Measurements from ENCODE around the gene CDKAL1.
"Not testable (repeated sequence)": the region's sequence is repeated elsewhere in the genome, so short reads cannot be mapped to it uniquely, and the experiment has no call there.

The CDKAL1 gene

DNA sequence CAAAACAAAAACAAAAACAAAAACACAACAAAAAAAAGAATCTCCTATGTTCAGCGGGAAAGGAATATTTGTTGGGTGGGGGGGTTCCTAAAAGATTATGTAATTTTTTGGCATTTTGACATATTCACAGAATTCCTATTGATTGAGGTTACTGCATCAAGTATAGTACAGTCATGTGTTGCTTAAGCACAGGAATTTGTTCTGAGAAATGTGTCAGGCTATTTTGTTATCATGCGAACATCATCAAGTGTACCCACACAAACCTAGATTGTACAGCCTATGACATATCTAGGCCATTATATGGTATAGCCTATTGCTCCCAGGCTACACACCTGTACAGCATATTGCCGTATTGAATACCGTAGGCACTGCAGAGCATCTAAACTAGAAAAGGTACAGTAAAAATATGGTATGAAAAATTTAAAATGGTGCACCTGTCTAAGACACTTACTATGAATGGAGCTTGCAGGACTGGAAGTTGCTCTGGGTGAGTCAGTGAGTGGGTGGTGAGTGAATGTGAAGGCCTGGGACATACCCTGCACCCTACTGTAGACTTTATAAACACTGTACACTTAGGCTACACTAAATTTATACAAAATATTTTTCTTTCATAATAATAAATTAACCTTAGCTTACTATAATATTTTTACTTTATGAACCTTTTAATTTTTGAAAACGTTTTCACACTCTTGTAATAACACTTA lies 110.6 kb downstream of the CDKAL1 start:
- no peak for DNase-seq

DNA sequence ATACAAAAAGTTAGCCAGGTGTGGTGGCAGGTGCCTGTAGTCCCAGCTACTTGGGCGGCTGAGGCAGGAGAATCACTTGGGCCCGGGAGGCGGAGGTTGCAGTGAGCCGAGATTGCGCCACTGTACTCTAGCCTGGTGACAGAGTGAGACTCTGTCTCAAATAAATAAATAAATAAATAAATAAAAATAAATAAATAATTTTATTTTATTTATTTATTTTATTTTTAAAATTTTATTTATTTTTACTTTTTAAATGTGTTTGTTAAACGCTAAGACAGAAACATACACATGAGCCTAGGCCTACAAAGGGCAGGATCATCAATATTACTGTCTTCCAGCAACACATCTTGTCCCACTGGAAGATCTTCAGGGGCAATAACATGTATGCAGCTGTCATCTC lies 111.3 kb downstream of the CDKAL1 start:
- DNase-seq = not testable (repeated sequence)

- DNase-seq = peak in 1 of 5 experiments; percentile 30
Measured at GRCh38 chr6:20647585-20647984, 113.3 kb downstream of the CDKAL1 start.

DNA sequence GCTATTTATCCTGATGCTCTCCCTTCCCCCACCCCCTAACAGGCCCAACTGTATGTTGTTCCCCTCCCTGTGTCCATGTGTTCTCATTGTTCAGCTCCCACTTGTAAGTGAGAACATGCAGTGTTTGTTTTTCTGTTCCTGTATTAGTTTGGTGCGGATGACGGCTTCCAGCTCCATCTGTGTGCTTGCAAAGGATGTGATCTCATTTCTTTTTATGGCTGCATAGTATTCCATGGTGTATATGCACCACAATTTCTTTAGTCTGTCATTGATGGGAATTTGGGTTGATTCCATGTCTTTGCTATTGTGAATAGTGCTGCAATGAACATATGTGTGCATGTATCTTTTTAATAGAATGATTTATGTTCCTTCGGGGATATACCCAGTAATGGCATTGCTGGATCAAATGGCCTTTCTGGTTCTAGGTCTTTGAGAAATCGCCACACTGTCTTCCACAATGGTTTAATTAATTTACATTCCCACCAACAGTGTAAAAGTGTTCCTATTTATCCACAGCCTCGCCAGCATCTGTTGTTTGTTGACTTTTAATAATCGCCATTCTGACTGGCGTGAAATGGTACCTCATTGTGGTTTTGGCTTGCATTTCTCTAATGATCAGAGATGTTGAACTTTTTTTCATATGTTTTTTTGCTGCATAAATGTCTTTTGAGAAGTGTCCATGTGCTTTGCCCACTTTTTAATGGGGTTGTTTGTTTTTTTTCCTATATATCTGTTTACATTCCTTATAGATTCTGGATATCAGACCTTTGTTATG lies 115.6 kb downstream of the CDKAL1 start:
- DNase-seq = not testable (repeated sequence)

DNA sequence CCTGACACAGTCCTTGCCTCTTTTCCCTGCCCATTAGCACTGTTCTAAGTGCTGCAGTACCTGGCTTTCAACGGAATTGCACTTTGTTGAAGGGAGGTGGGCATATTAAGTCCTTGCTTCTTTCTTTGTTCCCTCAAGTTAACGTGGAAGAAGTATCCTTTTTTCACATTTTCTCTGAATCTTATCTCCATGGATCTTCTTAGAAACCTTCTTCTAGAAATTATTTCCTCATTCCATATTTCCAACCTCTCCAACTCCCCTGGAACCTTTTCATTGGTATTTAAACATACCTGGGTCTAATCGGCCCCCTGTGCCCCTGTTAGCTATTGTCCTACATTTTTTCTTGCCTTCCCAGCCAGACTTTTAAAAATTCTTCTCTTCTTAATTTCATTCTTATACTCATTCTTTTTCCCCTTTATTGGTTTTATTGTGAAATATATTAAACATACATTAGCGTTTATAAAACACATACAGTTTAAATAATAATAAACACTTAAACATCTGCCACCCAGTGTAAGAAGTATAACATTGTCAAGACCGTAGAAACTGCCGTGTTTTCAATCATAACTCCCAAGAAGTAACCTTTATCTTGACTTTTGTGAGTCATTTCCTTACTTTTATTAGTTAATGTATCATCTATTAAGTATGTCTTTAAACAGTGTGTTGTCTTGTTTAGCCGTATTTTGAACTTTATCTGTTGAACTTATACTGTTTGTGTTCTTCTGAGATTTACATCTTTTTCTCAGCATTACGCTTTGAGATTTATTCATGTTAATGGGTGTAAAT lies 118.2 kb downstream of the CDKAL1 start:
- DNase-seq = no peak

GRCh38 chr6:20653085-20653479 lies 118.8 kb downstream of the CDKAL1 start:
- DNase-seq = no peak

GRCh38 chr6:20655317-20655716 lies 121.1 kb downstream of the CDKAL1 start:
- DNase-seq = no peak

DNA sequence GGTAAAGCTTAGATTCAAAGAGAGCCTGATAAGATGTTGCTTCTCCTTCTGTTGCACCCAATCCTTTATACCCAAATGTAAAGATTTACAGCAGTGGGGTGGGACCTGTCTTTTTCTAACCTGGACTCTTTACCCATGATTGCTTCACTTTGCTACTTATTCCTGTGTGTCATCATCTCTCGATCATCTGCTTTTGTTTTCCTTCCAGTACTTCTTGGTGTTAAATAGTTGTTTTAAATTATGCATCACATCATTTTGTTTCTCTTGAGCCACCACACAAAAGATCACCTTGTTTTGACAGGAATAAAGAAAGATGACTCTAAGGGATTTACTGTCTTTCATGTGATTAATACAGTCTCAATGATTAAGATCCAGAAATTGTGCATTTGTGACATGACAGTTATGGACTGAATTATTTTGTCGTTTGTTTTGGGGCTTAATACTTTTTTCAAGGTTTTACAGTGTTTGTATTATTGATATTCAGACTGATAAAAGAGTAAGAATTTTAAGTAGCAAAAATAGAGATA lies 123.1 kb downstream of the CDKAL1 start:
- no peak for DNase-seq

- no peak for DNase-seq
Measured at GRCh38 chr6:20658053-20658452, 123.8 kb downstream of the CDKAL1 start.

DNA sequence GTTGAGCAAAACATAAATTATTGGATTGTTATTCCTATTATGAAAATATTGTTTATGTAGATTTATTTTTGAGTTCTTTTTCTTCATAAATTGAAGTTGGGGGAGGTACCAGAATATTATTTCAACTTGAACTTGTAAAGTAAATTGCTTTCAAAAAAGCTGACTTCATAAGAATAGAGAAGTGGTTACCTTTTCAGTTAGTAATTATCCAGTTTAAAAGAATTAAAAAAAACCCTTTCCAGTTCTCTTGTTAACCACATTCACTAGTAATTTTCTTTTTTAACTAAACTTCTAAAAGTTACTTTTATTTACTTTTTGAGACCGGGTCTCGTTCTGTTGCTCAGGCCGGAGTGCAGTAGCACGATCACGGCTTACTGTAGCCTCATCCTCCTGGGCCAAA lies 124.3 kb downstream of the CDKAL1 start:
- DNase-seq = no peak

DNA sequence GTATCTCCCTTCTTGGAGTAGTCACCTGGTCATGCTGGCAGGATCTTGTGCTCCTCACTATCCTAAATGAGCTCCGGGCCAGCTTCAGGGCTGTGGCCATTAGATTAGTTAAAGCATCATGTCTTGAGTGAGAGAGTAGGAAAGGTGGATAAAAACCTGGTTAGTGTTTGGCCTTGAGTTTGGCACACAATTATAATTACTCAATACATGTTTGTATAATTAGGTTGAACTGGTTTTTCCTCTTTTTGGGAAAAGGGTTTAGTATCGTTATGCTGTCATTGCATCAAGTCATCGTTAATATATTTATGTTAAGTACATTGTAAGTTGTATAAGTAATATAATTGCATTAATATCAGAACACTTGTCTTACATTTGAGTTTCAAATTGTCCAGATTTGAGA lies 126.3 kb downstream of the CDKAL1 start:
- no peak for DNase-seq

DNA sequence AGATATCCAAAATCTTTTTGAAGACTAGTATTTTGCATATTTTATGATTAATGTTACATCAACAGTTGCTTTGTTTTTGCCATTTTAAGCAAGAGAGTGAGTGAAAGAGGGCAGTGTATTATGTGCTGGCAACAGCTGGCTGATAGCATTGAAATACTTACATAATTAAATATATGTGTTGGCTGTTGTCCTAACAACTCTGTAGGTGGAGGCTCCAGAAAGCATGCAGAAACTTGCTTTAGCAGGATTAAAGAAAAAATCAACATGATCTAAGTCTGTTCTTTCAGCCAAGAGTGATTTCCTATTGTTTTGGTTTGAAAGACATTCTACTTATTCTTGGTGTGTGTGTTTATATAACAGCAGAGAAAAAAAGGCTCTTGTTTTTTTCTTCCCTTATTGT lies 127.5 kb downstream of the CDKAL1 start:
- DNase-seq = no peak

GRCh38 chr6:20664250-20664649 lies 130.0 kb downstream of the CDKAL1 start:
- no peak for DNase-seq

- DNase-seq = no peak
Measured at GRCh38 chr6:20665290-20665689, 131.0 kb downstream of the CDKAL1 start.

DNA sequence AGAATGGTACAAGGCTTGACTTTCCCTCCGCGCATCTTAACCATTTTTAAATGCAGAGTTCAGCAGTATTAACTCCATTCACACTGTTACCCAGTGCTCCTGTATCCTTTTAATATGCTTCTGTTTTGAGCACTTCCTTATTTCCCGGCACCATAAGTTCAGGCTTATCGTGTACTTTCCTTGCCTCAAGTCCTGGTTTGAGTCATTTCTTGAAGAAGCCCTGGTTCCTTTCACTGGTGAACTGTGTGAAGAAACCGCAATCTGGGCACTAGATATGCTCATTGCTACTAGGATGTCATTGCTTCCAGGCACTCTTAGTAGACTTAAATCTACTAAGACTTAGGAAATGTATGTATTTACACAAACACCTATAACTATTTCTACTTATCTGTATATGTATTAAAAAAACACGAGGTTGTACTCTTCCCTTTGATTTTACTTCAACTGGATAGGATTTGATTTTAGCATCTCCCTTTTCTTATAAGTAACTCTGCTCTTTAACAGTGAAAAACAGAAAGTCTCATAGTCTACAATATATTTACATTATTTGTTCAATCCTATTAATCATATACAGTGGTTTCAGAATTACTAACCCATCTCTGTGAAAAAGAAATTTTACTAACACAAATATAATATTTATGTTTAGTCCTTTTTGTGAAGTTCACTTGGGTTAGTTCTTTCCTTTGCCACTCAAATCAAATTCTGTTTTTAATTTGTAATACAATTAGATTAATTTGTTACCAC lies 135.5 kb downstream of the CDKAL1 start:
- peak in 1 of 5 experiments; percentile 36 for DNase-seq

DNA sequence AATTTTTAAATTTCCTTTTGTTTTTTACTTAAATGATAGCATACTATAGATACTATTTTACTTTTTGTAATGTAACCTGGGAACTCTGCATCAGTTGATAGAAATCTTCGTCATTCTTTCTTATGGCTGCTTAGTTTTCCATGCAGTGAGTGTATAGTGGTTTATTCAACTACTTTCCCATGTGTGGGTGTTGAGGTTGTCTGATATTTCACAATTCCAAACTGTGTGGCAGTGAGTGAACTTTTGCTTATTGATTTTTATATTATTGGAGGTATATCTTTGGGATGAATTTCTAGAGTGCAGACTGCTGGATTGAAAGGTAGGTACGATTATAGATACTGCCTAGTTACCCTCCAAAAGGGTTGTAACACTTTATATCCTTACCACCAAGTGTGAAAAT lies 136.5 kb downstream of the CDKAL1 start:
- no peak for DNase-seq

GRCh38 chr6:20672038-20672437 lies 137.8 kb downstream of the CDKAL1 start:
- DNase-seq = no peak

- no peak for DNase-seq
Measured at GRCh38 chr6:20673458-20673857, 139.2 kb downstream of the CDKAL1 start.

DNA sequence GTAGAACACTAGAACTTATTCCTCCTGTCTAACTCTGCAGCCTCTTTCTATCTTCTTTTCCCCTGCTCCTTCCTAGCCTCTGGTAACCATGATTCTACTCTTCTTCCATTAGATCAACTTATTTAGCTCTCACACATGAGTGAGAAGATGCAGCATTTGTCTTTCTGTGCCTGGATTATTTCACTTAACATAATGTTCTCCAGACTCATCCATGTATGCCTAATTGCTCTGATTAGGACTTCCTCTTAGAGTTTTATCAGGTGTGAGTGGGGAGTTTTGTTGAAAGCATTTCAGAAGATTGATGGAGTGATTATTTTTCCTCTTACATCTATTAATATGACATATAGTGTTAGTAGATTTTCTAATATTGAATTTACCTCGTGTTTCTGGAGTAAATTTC lies 140.4 kb downstream of the CDKAL1 start:
- DNase-seq = no peak

- DNase-seq = no peak
Measured at GRCh38 chr6:20678831-20679352, 144.6 kb downstream of the CDKAL1 start.

GRCh38 chr6:20680697-20681165 lies 146.5 kb downstream of the CDKAL1 start:
- DNase-seq = peak in 1 of 5 experiments; percentile 7

- no peak for DNase-seq
Measured at GRCh38 chr6:20681243-20681684, 147.0 kb downstream of the CDKAL1 start.
